GOT3 (cell line): ENCODE measurements around the gene RBMX2.

Experiments used
- DNase-seq: peaks from one replicate; lab custom pipeline; 2025; ENCODE audit warnings: mixed read lengths; lab: John Stamatoyannopoulos, UW

The RBMX2 gene

DNA sequence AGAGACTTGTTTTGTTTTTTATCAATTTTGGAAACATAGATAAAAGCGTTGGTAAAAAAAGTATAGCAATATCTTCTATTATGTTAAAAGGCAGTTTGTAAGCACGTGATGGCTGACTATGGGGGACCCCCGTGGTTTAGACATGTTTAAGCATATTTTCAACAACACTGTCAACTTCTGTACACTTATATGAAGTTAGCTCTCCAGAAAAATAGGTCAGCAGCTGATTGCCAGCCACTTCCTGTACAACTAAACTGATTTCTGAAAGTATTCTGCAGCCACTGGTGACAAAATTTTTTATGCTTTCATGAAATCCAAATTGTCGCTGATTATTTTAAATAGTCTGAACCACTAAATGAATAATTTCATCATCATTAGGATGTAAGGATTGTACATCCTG is 45.2 kb downstream of the RBMX2 start:
- no peak for DNase-seq
